ENCODE measurements around the gene ATL3. TPM values are rescaled to one million over a fixed set of nuclear protein-coding genes. Genes with fewer than 3 reads are reported as not detected.
"Not testable (repeated sequence)": the region's sequence is repeated elsewhere in the genome, so short reads cannot be mapped to it uniquely, and the experiment has no call there.

Gene ATL3
- total RNA-seq, 1 experiment from 2014 or later: 98.3 TPM

GRCh38 chr11:63622323-63622722 is 48.9 kb downstream of the ATL3 start:
- H3K9me3 ChIP-seq (ENCODE audit: insufficient read depth, low read depth): no peaks in the 10 kb centered on the region
- no peak overlapping the region for H3K27ac ChIP-seq
- H3K4me1 ChIP-seq (replicated peaks; ENCODE audit: insufficient read depth): peaks cover 22% of the 10 kb centered on the region
- H3K4me2 ChIP-seq: peak overlapping the region; percentile 41
- BruUV-seq (replicated peaks): no TSS peak
- H2AFZ ChIP-seq: no peak overlapping the region
- no peaks in the 10 kb centered on the region for H3K9me2 ChIP-seq (ENCODE audit: insufficient read depth)
- ChIA-PET CTCF (interaction anchor here (0.5 to 1.2 kb wide), 6 partner anchors 21 to 131 kb away, joined by 3 to 13 read pairs (median 4); partner anchors contain the start of gene ATL3), POLR2A (ENCODE audit: unreplicated experiment) (interaction anchor here (0.5 to 0.6 kb wide), 3 partner anchors 89 to 861 kb away, joined by 3 to 11 read pairs (median 4); partner anchors contain the start of gene POLR2G)
- H4K20me1 ChIP-seq (ENCODE audit: insufficient read depth): no peaks in the 10 kb centered on the region
- peaks cover 31% of the 10 kb centered on the region; the same call in 1 of the 2 replicates for H3F3A ChIP-seq (ENCODE audit: insufficient read depth, low read depth)
- no peaks in the 10 kb centered on the region for H3K27me3 ChIP-seq (ENCODE audit: insufficient read depth, low read depth)
- H3K4me3 ChIP-seq: no peak overlapping the region
- no peaks in the 10 kb centered on the region for H3K36me3 ChIP-seq (ENCODE audit: low read depth)
- intact Hi-C loops (cut with micrococcal nuclease; ENCODE audit: unreplicated experiment): loop anchor here (2.0 kb wide), 1 partner anchor 144 kb away; no protein-coding TSS in a partner anchor
- peak; percentile 67 to 97 for DNase-seq
- no peaks in the 10 kb centered on the region for H3K79me2 ChIP-seq (ENCODE audit: low read depth)
- TF ChIP-seq CTCF (conservative IDR thresholded peaks at IDR 0.05) (no peak), EZH2 (IDR thresholded peaks at IDR 0.05; ENCODE audit: low read depth) (no peak)

- no peak overlapping the region for H2AFZ ChIP-seq
- no peak overlapping the region for H3K4me2 ChIP-seq
- intact Hi-C loops (cut with micrococcal nuclease; ENCODE audit: unreplicated experiment): no loop called here
- ChIA-PET POLR2A (ENCODE audit: unreplicated experiment) (no interaction called here), CTCF (interaction anchor here (0.7 kb wide), 2 partner anchors 37 to 109 kb away, joined by 3 to 4 read pairs; no protein-coding TSS in a partner anchor)
- no peaks in the 10 kb centered on the region for H4K20me1 ChIP-seq (ENCODE audit: insufficient read depth)
- H3K27ac ChIP-seq: no peak overlapping the region
- H3K36me3 ChIP-seq (ENCODE audit: low read depth): no peaks in the 10 kb centered on the region
- no peaks in the 10 kb centered on the region for H3K9me2 ChIP-seq (ENCODE audit: insufficient read depth)
- H3K79me2 ChIP-seq (ENCODE audit: low read depth): no peaks in the 10 kb centered on the region
- no peaks in the 10 kb centered on the region for H3K27me3 ChIP-seq (ENCODE audit: insufficient read depth, low read depth)
- DNase-seq: no peak
- H3K9me3 ChIP-seq (ENCODE audit: insufficient read depth, low read depth): no peaks in the 10 kb centered on the region
- peaks cover 33% of the 10 kb centered on the region; the same call in 1 of the 2 replicates for H3F3A ChIP-seq (ENCODE audit: insufficient read depth, low read depth)
- TF ChIP-seq EZH2 (IDR thresholded peaks at IDR 0.05; ENCODE audit: low read depth) (no peak), CTCF (conservative IDR thresholded peaks at IDR 0.05) (no peak)
- H3K4me3 ChIP-seq: no peak overlapping the region
- BruUV-seq (replicated peaks): no TSS peak
- H3K4me1 ChIP-seq (replicated peaks; ENCODE audit: insufficient read depth): peaks cover 22% of the 10 kb centered on the region
Measured at GRCh38 chr11:63621071-63621470, 50.1 kb downstream of the ATL3 start.

GRCh38 chr11:63619967-63620366 is 51.2 kb downstream of the ATL3 start:
- Histone ChIP-seq H2AFZ (no peak overlapping the region), H3K4me3 (no peak overlapping the region), H3K27me3 (ENCODE audit: insufficient read depth, low read depth) (no peaks in the 10 kb centered on the region), H3K4me1 (replicated peaks; ENCODE audit: insufficient read depth) (peaks cover 22% of the 10 kb centered on the region), H3K36me3 (ENCODE audit: low read depth) (no peaks in the 10 kb centered on the region), H3F3A (ENCODE audit: insufficient read depth, low read depth) (peaks cover 40% of the 10 kb centered on the region; the same call in 1 of the 2 replicates), H3K9me2 (ENCODE audit: insufficient read depth) (no peaks in the 10 kb centered on the region), H3K27ac (no peak overlapping the region), H3K79me2 (ENCODE audit: low read depth) (no peaks in the 10 kb centered on the region), H3K4me2 (no peak overlapping the region), H4K20me1 (ENCODE audit: insufficient read depth) (no peaks in the 10 kb centered on the region), H3K9me3 (ENCODE audit: insufficient read depth, low read depth) (no peaks in the 10 kb centered on the region)
- BruUV-seq (replicated peaks): no TSS peak
- TF ChIP-seq EZH2 (IDR thresholded peaks at IDR 0.05; ENCODE audit: low read depth) (no peak), CTCF (conservative IDR thresholded peaks at IDR 0.05) (no peak)
- intact Hi-C loops (cut with micrococcal nuclease; ENCODE audit: unreplicated experiment): no loop called here
- DNase-seq: no peak
- ChIA-PET CTCF (no interaction called here), POLR2A (ENCODE audit: unreplicated experiment) (interaction anchor here (0.5 to 0.7 kb wide), 2 partner anchors 67 to 812 kb away, joined by 3 to 13 read pairs; no protein-coding TSS in a partner anchor)

GRCh38 chr11:63617686-63618085 is 53.5 kb downstream of the ATL3 start:
- H3K27me3 ChIP-seq (ENCODE audit: insufficient read depth, low read depth); H3K36me3 ChIP-seq (ENCODE audit: low read depth); BruUV-seq (replicated peaks); H3K27ac ChIP-seq; H3K9me3 ChIP-seq (ENCODE audit: insufficient read depth, low read depth); H3K79me2 ChIP-seq (ENCODE audit: low read depth); DNase-seq; H2AFZ ChIP-seq; H3K4me3 ChIP-seq; H3K9me2 ChIP-seq (ENCODE audit: insufficient read depth); intact Hi-C loops (cut with micrococcal nuclease; ENCODE audit: unreplicated experiment); H3K4me2 ChIP-seq; POLR2A ChIA-PET (ENCODE audit: unreplicated experiment); H4K20me1 ChIP-seq (ENCODE audit: insufficient read depth): not testable (repeated sequence)
- peaks cover 38% of the 10 kb centered on the region; the same call in 1 of the 2 replicates for H3F3A ChIP-seq (ENCODE audit: insufficient read depth, low read depth)
- H3K4me1 ChIP-seq (replicated peaks; ENCODE audit: insufficient read depth): peaks cover 17% of the 10 kb centered on the region
- CTCF ChIA-PET: interaction anchor here (0.6 kb wide), 1 partner anchor 230 kb away, joined by 3 read pairs; no protein-coding TSS in a partner anchor

Measured in PC-9 (cell line).